Ureter (tissue), 1 donor: Measurements from ENCODE around the gene BMI1. TPM values are rescaled to one million over a fixed set of nuclear protein-coding genes. Genes with fewer than 3 reads are reported as not detected.

Experiments
- DNase-seq: peaks from one replicate; pipeline ENCODE4 v3.0.0-alpha.2; 2020; ENCODE audit warnings: low spot score
- total RNA-seq: library from RNA; stranded (reverse); gene quantifications from one replicate; pipeline ENCODE4 v1.2.4, GENCODE V29; 2023
- donor health status: DM: yes; HTN: yes; CAD: no.

The BMI1 gene
- total RNA-seq, 1 donor from 2014 or later = 51.4 TPM

GRCh38 chr10:22366771-22367170 lies 45.9 kb downstream of the BMI1 start:
- no peak for DNase-seq

- DNase-seq = no peak
Observed at GRCh38 chr10:22367471-22367870, 46.6 kb downstream of the BMI1 start.

- no peak for DNase-seq
Observed at GRCh38 chr10:22368402-22368801, 47.5 kb downstream of the BMI1 start.

- DNase-seq = no peak
Observed at GRCh38 chr10:22368981-22369380, 48.1 kb downstream of the BMI1 start.

- no peak for DNase-seq
Observed at GRCh38 chr10:22369434-22370072, 48.7 kb downstream of the BMI1 start.

GRCh38 chr10:22370320-22370719 lies 49.4 kb downstream of the BMI1 start:
- no peak for DNase-seq

- no peak for DNase-seq
Observed at GRCh38 chr10:22372298-22372697, 51.4 kb downstream of the BMI1 start.

- no peak for DNase-seq
Observed at GRCh38 chr10:22372917-22373316, 52.0 kb downstream of the BMI1 start.

GRCh38 chr10:22374489-22375126 lies 53.7 kb downstream of the BMI1 start:
- DNase-seq = no peak

- no peak for DNase-seq
Observed at GRCh38 chr10:22379059-22379458, 58.2 kb downstream of the BMI1 start.

Other genes starting within 250 kb of the BMI1 start
- not detected for gene EBLN1, start 103.1 kb upstream of the BMI1 start, total RNA-seq
- gene COMMD3, start 4.7 kb upstream of the BMI1 start, total RNA-seq = 63.9 TPM
- 2.6 TPM for gene SPAG6, start 24.4 kb downstream of the BMI1 start, total RNA-seq